GM06990 (cell line): ENCODE data around the gene GATAD2A.

ENCODE experiments used
- DNase-seq: peaks from one replicate; pipeline ENCODE4 v3.0.0-alpha.2; 2011; ENCODE audit not compliant: insufficient read length; ENCODE audit errors: extremely low read depth
- H3K27me3 ChIP-seq: replicated peaks from 2 replicates; pipeline ENCODE4 v1.6.0; 2011; ENCODE audit warnings: low read length; ENCODE audit not compliant: control insufficient read depth, insufficient read depth
- H3K36me3 ChIP-seq: 2 replicates; pipeline ENCODE4 v1.5.1; 2011; ENCODE audit warnings: low read length; ENCODE audit not compliant: control insufficient read depth, insufficient read depth
- H3K4me3 ChIP-seq: replicated peaks from 2 replicates; pipeline ENCODE4 v1.5.1; 2011; ENCODE audit warnings: low read depth, mild to moderate bottlenecking, control low read depth, low read length
- CTCF ChIP-seq: IDR thresholded peaks from 2 replicates; pipeline ENCODE4 v1.5.1; 2011; ENCODE audit warnings: low read length, control low read depth, mild to moderate bottlenecking, inconsistent platforms; ENCODE audit not compliant: insufficient read depth, poor library complexity, severe bottlenecking

The GATAD2A gene

GRCh38 chr19:19475849-19476828 is 70.7 kb downstream of the GATAD2A start:
- H3K27me3 ChIP-seq, result no peaks in the 10 kb centered on the region
- H3K4me3 ChIP-seq, result no peak overlapping the region
- TF ChIP-seq CTCF, result peak; percentile 26
- H3K36me3 ChIP-seq, result peaks cover 8% of the 10 kb centered on the region
- no peak for DNase-seq

- no peak for DNase-seq
- Histone ChIP-seq H3K36me3 (peaks cover 8% of the 10 kb centered on the region), H3K4me3 (no peak overlapping the region), H3K27me3 (no peaks in the 10 kb centered on the region)
- no peak for TF ChIP-seq CTCF
These were observed 72.4 kb downstream of the GATAD2A start for GRCh38 chr19:19477705-19478383.

GRCh38 chr19:19480688-19481087 is 75.2 kb downstream of the GATAD2A start:
- no peak for DNase-seq
- no peaks in the 10 kb centered on the region for H3K27me3 ChIP-seq
- TF ChIP-seq CTCF, result no peak
- H3K36me3 ChIP-seq, result peaks cover 7% of the 10 kb centered on the region
- H3K4me3 ChIP-seq, result no peak overlapping the region

GRCh38 chr19:19482809-19483596 is 77.5 kb downstream of the GATAD2A start:
- no peak for DNase-seq
- no peak for TF ChIP-seq CTCF
- no peak overlapping the region for H3K4me3 ChIP-seq
- H3K27me3 ChIP-seq, result no peaks in the 10 kb centered on the region
- peaks cover 16% of the 10 kb centered on the region for H3K36me3 ChIP-seq

- Histone ChIP-seq H3K4me3 (no peak overlapping the region), H3K27me3 (no peaks in the 10 kb centered on the region), H3K36me3 (peaks cover 16% of the 10 kb centered on the region)
- TF ChIP-seq CTCF, result no peak
- no peak for DNase-seq
These were observed 79.9 kb downstream of the GATAD2A start for GRCh38 chr19:19485161-19485997.
